HG02798 (cell line): Measurements from ENCODE around the gene TRIM69.
"Not testable (repeated sequence)": the region's sequence is repeated elsewhere in the genome, so short reads cannot be mapped to it uniquely, and the experiment has no call there.

Experiments used
- ATAC-seq: cut with Tn5 transposase; IDR thresholded peaks from one replicate; pipeline ENCODE4 v1.9.1; 2021; ENCODE audit warnings: mild to moderate bottlenecking; ENCODE audit not compliant: unreplicated experiment, poor library complexity

Gene TRIM69

DNA sequence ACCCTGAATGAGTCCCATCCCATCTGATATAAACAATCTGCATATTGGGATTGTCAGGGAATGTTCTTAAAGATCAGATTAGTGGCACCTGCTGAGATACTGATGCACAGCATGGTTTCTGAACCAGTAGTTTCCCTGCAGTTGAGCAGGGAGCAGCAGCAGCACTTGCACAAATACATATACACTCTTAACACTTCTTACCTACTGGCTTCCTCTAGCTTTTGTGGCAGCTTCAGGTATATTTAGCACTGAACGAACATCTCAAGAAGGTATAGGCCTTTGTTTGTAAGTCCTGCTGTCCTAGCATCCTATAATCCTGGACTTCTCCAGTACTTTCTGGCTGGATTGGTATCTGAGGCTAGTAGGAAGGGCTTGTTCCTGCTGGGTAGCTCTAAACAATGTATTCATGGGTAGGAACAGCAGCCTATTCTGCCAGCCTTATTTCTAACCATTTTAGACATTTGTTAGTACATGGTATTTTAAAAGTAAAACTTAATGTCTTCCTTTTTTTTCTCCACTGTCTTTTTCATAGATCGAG lies 20.5 kb upstream of the TRIM69 start:
- ATAC-seq, result no peak

- no peak for ATAC-seq
Measured at GRCh38 chr15:44716983-44717602, 19.2 kb upstream of the TRIM69 start.

DNA sequence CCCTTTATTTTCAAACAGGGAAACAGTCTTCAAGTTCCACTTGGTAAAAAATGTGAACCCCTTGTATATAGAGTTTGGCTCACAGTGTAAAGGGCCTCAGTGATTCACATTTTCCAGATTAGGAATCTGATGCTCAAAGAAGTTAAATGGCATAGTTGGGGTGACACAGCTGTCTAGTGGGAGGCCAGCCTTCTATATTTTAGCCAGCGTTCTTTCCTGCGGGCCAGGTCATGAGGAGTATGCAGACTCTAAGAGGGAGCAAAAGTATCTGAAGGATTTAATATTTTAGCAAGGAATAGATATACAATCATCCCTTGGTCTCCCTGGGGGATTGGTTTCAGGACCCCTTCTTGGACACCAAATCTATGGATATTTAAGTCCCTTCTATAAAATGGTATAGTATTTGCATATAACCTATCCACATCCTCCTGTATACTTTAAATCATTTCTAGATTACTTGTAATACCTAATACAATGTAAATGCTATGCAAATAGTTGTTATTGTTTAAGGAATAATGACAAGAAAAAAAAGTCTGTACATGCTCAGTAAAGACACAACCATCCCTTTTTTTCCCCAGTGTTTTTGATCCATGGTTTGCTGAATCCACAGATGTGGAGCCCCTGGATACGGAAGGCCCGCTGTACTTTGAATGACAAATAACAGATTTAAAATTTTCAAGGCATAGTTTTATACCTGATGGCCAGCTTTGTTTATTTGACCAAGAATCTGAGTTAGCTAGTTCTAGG lies 18.0 kb upstream of the TRIM69 start:
- no peak for ATAC-seq

DNA sequence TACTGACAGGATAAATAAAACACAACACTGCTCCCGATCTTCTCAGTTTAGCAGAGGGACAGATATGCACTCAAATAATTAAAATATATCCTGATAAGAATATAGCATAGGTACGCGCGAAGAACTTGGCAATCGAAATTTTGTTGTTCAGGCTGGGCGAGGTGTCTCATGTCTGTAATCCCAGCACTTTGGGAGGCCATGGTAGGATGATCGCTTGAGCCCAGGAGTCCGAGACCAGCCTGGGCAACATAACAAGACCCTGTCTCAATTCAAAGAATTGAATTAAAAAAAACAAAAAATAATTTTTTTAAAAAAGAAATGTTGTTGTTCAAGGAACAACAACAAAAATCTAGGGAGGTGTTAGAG lies 17.4 kb upstream of the TRIM69 start:
- peak; percentile 3 for ATAC-seq

DNA sequence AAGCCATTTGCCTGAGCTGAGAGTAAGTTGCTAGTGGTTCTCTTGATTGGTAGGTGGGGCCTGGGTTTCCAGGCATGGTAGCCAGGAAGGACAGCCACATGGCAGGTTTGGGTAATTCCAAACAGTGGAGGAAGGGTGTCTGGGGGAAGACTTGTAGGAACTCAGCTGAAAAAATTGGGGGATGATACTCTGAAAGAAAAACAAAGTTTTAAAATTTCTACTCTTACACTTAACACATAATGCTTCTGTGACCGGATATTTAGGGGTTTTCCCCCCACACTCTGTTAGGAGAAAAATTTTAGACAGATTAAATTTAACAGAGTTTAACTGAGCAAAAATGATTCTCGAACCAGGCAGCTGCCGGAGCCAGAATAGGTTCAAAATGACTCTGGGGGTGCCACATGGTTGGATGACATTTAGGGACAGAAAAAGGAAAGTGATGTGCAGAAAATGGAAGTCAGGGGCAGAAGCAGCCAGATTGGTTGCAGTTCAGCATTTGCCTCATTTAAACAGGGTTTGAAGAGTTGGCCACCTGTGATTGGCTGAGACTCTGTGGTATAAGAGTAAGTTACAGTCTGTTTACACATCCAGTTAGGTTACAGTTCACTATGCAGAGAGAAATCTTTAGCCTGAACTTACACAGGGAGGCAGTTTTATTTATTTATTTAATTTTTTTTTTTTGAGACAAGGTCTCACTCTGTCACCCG lies 16.9 kb upstream of the TRIM69 start:
- peak; percentile 68 for ATAC-seq

DNA sequence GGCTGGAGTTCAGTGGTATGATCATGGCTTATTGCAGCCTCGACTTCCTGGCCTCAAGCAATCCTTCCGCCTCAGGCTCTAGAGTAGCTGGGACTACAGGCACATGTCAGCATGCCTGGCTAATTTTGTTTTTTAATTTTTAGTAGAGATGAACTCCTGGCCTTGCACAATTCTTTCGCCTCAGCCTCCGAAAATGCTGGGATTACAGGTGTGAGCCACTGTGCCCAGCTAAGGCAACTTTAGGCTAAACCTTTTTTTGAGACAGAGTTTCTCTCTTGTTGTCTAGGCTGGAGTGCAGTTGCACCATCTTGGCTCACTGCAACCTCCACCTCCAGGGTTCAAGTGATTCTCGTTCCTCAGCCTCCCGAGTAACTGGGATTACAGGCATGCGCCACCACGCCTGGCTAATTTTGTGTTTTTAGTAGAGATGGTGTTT lies 16.3 kb upstream of the TRIM69 start:
- not testable (repeated sequence) for ATAC-seq

DNA sequence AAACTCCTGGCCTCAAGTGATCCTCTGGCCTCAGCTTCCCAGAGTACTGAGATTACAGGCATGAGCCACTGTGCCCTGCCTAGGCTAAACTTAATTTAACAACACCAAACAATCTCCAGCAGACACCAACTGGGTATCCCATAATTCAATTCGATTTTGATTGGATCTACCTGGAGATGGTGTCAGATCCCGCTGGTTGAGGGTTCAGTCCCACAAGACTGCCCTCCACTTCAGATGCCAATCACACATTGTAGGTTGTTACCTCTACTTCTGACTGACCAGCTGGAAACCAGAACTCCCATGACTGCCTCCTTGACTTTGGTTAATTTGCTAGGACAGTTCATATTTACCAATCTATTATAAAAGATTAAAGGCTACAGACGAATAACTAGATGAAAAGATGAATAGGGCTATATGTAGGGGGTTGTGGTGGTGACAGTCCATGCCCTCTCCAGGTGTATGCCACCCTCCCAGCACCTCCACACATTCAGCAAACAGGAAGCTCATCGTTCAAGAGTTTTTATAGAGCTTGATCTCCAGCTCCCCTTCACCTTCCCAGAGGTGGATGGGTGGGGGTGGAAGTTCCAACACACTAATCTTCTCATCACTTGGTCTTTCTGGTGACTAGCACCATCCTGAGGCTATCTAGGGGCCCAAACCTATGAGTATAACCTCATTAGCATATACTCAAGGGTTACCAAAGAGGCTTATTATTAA lies 15.7 kb upstream of the TRIM69 start:
- no peak for ATAC-seq

- ATAC-seq, result no peak
Measured at GRCh38 chr15:44722011-44722410, 14.3 kb upstream of the TRIM69 start.

- ATAC-seq, result no peak
Measured at GRCh38 chr15:44726136-44726535, 10.2 kb upstream of the TRIM69 start.

DNA sequence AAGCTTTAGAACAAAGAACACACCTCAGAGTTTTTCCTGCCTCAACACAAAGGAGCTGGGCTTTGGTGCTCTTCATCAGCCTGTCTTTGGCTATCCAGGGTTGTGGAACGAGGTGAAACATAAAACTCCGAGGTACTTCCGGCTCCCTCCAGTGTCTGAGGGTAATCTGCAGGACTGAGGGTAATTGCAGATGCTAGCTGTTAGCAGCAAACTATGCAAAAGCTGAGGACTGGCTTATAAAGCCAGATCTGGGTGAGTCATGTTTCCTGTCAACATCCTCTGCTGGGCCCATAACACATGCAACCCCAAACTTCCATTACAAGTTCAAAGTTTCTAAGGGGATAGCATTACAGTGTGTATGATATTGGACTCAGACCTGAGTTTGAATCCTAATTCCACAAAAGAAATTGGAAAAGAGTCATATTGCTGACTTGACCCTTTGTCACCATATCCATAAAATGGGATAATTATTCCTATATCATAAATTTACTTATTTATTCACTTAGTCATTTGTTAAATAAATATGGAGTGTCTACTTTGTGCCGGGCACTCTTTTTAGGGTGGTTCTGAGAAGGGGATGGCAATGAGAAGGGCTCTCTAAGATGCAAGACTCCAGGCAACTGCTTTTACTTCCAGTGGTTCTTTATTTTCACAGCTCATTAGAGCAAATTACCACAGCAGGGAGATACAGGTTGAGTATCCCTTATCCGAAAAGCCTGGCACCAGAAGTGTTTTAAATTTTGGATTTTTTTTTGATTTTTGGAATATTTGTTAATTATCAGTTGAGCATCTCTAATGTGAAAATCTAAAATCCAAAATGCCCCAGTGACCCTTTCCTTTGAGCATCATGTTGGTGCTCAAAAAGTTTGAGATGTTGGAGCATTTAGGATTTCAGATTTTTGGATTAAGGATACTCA lies 9.5 kb upstream of the TRIM69 start:
- peak; percentile 38 for ATAC-seq

GRCh38 chr15:44727485-44728231 lies 8.7 kb upstream of the TRIM69 start:
- ATAC-seq, result no peak

DNA sequence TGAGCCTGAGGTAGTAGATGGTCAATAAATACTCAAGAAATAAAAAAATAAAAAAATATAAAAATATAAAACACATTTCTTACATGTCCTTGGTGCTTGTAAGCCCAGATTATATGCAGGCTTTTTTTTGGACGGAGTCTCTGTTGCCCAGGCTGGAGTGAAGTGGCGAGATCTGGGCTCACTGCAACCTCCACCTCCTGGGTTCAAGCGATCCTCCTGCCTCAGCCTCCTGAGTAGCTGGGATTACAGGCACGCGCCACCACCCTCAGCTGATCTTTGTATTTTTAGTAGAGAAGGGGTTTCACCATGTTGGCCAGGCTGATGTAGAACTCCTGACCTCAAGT lies 8.1 kb upstream of the TRIM69 start:
- not testable (repeated sequence) for ATAC-seq

GRCh38 chr15:44728576-44729407 lies 7.5 kb upstream of the TRIM69 start:
- ATAC-seq, result peak; percentile 83

DNA sequence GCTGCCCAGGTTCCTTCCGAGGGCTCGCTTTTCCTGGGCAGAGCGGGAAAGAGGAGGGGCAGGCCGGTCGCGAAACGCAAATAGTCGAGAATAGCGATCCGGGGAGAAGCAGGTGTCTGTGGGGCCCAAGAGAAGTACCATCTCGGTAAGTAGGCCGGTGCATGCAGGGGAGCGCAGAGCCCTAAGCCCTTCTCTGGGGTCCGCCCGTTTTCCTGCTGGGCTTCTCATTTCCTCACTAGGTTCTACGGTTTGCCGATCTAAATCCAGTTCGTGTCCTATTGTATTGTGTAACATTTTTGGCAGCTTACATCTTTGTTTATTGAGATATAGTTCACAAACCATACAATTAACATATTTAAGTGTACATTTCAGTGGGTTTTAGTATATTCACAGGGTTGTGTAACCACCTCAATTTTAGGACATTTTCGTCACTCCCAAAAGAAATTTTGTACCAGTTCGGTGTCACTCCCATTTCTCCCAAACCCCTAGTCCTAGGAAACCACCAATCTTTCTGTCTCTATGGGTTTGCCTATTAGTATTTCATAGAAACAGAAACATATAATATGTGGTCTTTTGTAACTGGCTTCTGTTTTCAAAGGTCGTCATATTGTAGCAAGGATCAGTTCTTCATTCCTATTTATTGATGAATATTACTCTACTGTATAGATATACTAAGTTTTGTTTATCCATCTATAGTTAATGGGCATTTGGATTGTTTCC lies 6.8 kb upstream of the TRIM69 start:
- ATAC-seq, result peak; percentile 6

GRCh38 chr15:44734839-44735481 lies 1.4 kb upstream of the TRIM69 start:
- no peak for ATAC-seq

DNA sequence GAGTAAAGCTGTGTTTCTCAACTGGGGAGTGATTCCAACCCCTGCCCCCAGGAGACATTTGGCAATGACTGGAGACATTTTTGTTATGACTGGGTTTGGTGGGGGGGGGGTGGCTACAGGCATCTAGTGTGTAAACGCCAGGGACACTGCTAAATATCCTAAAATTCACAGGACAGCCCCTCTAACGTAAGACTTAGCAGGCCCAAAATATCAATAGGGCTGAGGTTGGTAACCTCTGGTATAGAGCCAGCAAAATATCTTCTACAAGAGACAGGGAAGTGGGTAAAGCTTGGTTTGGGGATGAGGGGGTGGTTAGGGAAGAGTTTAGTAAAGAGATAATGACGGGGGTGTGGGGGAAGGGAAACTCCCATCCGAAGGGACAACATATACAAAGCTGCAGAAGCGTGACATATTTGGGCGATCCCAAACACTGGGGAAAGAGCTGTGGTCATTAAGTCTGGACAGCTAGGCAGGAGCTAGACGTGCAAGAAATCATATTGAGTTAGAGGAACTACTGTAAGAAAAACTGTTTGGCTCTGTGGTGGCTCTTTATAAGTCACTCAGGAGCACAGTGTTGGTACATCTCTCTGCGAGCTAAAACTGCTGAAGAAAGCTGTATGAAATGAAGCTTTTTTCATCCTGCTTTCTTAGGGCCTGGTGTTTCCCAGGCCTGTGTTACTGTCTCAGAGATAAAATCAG lies 697 bp upstream of the TRIM69 start:
- peak; percentile 44 for ATAC-seq
